SK-N-SH treated with all-trans-retinoic acid at 6 μM for 48 hours (cell line): ENCODE data around the gene IGF1R.

Experiments
- ATAC-seq: fragments of 200-7000 bp; cut with Tn5 transposase; 3 replicates; pipeline ENCODE4 v1.9.1; 2020; ENCODE audit warnings: mild to moderate bottlenecking, moderate library complexity
- ARNTL ChIP-seq: fragments of 450-650 bp; formaldehyde crosslinking; IDR thresholded peaks from 2 replicates; pipeline ENCODE4 v1.5.0; 2020; ENCODE audit warnings: low read depth, mild to moderate bottlenecking, moderate library complexity, borderline replicate concordance
- CSDC2 ChIP-seq: fragments of 250-450 bp; sonication (Bioruptor Pico); IDR thresholded peaks from 2 replicates; pipeline ENCODE4 v1.5.0; 2020; ENCODE audit warnings: mild to moderate bottlenecking, moderate library complexity
- GLIS3 ChIP-seq: fragments of 250-450 bp; sonication (Bioruptor Pico); IDR thresholded peaks from 2 replicates; pipeline ENCODE4 v1.5.0; 2020; ENCODE audit warnings: mild to moderate bottlenecking, moderate library complexity
- ISL1 ChIP-seq: fragments of 250-450 bp; sonication (Bioruptor Pico); IDR thresholded peaks from 2 replicates; pipeline ENCODE4 v2.1.2; 2022; ENCODE audit warnings: mild to moderate bottlenecking, moderate library complexity
- RARB ChIP-seq: fragments of 250-450 bp; sonication (Bioruptor Pico); IDR thresholded peaks from 2 replicates; pipeline ENCODE4 v1.8.0; 2021; ENCODE audit warnings: mild to moderate bottlenecking, moderate library complexity
- TCF4 ChIP-seq: fragments of 250-450 bp; sonication (Bioruptor Pico); IDR thresholded peaks from 2 replicates; pipeline ENCODE4 v1.8.0; 2021; ENCODE audit warnings: mild to moderate bottlenecking, moderate library complexity, borderline replicate concordance
- TOX ChIP-seq: fragments of 250-450 bp; sonication (Bioruptor Pico); IDR thresholded peaks from 2 replicates; pipeline ENCODE4 v1.8.0; 2021; ENCODE audit warnings: mild to moderate bottlenecking, moderate library complexity, borderline replicate concordance
- ZC3H10 ChIP-seq: fragments of 250-450 bp; sonication (Bioruptor Pico); IDR thresholded peaks from 2 replicates; pipeline ENCODE4 v1.5.1; 2021; ENCODE audit warnings: mild to moderate bottlenecking, moderate library complexity
- ZFP3 ChIP-seq: fragments of 250-450 bp; sonication (Bioruptor Pico); IDR thresholded peaks from 2 replicates; pipeline ENCODE4 v1.5.0; 2020; ENCODE audit warnings: mild to moderate bottlenecking, moderate library complexity
- ZFP30 ChIP-seq: fragments of 450-650 bp; formaldehyde crosslinking; IDR thresholded peaks from 2 replicates; pipeline ENCODE4 v1.5.0; 2022; ENCODE audit warnings: mild to moderate bottlenecking, moderate library complexity
- ZNF565 ChIP-seq: fragments of 450-650 bp; formaldehyde crosslinking; conservative IDR thresholded peaks from 2 replicates; pipeline ENCODE4 v1.5.0; 2020; ENCODE audit warnings: low read depth, mild to moderate bottlenecking, moderate library complexity
- ZNF70 ChIP-seq: fragments of 450-650 bp; formaldehyde crosslinking; IDR thresholded peaks from 2 replicates; pipeline ENCODE4 v1.5.0; 2020; ENCODE audit warnings: mild to moderate bottlenecking, moderate library complexity
- TF ChIP-seq, protein P1 (sequence below): fragments of 250-450 bp; sonication (Bioruptor Pico); IDR thresholded peaks from 2 replicates; pipeline ENCODE4 v1.5.1; 2021; ENCODE audit warnings: mild to moderate bottlenecking, moderate library complexity
- TF ChIP-seq, protein P2 (sequence below): fragments of 250-450 bp; sonication (Bioruptor Pico); IDR thresholded peaks from 2 replicates; pipeline ENCODE4 v1.5.0; 2020; ENCODE audit warnings: mild to moderate bottlenecking, moderate library complexity
- TF ChIP-seq, protein P3 (sequence below): fragments of 250-450 bp; sonication (Bioruptor Pico); IDR thresholded peaks from 2 replicates; pipeline ENCODE4 v1.5.1; 2020; ENCODE audit warnings: low read depth, mild to moderate bottlenecking, moderate library complexity

Gene IGF1R

DNA sequence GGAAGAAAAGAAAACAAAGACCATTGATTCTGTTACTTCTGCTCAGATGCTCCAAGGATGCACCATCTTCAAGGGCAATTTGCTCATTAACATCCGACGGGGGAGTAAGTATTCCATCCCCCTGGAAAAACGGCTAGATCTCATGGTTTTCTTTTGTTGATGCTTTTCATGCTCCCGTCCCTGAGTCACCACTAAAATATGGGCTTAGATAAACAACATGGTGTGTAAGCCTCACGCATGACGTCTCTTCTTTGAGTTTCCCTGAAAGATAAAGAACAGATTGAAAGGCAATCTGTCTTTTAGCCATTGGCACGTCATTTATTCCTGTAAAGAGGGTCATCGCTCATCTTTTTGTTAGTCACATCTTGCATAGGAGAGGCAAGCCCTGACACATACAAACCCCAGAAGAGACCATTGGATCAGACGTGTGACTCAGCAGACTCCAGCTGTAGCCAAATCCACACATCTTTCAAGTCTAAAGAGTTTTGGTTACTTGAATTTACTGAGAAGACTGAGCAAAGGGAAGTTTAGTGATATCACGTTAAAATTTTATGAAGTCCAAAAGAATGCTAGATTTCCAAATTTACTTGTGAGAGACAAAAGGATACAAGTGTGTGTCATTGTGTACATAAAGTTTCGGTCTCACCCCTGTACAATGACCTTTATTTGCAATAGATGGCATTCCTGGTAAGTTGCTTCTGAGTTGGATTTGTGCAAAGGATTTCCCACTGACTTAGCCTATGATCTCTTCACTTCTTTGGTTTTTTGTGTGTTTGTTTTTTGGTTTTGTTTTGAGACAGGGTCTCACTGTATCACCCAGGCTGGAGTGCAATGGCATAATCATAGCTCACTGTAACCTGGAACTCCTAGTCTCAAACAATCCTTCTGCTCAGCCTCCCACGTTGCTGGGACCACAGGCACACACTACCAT, 248.7 kb downstream of the IGF1R start (continued):
- TF ChIP-seq, protein P1, sequence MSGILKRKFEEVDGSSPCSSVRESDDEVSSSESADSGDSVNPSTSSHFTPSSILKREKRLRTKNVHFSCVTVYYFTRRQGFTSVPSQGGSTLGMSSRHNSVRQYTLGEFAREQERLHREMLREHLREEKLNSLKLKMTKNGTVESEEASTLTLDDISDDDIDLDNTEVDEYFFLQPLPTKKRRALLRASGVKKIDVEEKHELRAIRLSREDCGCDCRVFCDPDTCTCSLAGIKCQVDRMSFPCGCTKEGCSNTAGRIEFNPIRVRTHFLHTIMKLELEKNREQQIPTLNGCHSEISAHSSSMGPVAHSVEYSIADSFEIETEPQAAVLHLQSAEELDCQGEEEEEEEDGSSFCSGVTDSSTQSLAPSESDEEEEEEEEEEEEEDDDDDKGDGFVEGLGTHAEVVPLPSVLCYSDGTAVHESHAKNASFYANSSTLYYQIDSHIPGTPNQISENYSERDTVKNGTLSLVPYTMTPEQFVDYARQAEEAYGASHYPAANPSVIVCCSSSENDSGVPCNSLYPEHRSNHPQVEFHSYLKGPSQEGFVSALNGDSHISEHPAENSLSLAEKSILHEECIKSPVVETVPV (CRISPR knock-in tag): 0 out of 2 replicates have a peak, but pooled peaks have one; percentile 47
- TF ChIP-seq TOX (CRISPR knock-in tag) (peak; percentile 100), ZFP30 (no peak), ZNF70 (CRISPR knock-in tag) (no peak), ARNTL (no peak), RARB (CRISPR knock-in tag) (peak; percentile 97), ISL1 (CRISPR knock-in tag) (peak; percentile 97), CSDC2 (peak; percentile 96), GLIS3 (CRISPR knock-in tag) (peak; percentile 90; the same call in 1 of the 2 replicates)
- TF ChIP-seq, protein P2, sequence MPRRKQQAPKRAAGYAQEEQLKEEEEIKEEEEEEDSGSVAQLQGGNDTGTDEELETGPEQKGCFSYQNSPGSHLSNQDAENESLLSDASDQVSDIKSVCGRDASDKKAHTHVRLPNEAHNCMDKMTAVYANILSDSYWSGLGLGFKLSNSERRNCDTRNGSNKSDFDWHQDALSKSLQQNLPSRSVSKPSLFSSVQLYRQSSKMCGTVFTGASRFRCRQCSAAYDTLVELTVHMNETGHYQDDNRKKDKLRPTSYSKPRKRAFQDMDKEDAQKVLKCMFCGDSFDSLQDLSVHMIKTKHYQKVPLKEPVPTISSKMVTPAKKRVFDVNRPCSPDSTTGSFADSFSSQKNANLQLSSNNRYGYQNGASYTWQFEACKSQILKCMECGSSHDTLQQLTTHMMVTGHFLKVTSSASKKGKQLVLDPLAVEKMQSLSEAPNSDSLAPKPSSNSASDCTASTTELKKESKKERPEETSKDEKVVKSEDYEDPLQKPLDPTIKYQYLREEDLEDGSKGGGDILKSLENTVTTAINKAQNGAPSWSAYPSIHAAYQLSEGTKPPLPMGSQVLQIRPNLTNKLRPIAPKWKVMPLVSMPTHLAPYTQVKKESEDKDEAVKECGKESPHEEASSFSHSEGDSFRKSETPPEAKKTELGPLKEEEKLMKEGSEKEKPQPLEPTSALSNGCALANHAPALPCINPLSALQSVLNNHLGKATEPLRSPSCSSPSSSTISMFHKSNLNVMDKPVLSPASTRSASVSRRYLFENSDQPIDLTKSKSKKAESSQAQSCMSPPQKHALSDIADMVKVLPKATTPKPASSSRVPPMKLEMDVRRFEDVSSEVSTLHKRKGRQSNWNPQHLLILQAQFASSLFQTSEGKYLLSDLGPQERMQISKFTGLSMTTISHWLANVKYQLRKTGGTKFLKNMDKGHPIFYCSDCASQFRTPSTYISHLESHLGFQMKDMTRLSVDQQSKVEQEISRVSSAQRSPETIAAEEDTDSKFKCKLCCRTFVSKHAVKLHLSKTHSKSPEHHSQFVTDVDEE (CRISPR knock-in tag): 0 out of 2 replicates have a peak, but pooled peaks have one; percentile 48

DNA sequence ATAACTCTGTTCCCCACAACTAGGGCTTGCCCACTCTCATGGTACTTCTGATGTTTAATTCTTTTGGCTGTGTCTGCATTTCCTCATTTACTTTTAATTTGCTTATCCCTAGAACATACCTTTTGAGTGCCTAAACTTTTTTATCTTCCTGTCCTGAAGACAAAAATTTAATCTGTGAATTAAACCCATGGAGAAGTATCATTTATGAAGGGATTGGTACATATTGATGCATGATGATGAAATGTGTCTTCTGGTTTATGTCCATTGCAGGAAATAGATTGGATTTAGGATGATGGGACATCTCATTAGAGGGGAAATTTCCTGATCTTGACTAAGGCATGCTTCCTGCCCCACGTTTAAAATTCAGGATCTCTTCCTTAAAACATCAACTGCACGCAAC, 249.8 kb downstream of the IGF1R start:
- no peak for ATAC-seq
- TF ChIP-seq ZFP30 (no peak), ZFP3 (no peak), TOX (CRISPR knock-in tag) (no peak), ISL1 (CRISPR knock-in tag) (0 out of 2 replicates have a peak, but pooled peaks have one; percentile 7), ARNTL (no peak), ZC3H10 (CRISPR knock-in tag) (no peak), TCF4 (CRISPR knock-in tag) (no peak), ZNF565 (CRISPR knock-in tag) (no peak)
- TF ChIP-seq, protein P3, sequence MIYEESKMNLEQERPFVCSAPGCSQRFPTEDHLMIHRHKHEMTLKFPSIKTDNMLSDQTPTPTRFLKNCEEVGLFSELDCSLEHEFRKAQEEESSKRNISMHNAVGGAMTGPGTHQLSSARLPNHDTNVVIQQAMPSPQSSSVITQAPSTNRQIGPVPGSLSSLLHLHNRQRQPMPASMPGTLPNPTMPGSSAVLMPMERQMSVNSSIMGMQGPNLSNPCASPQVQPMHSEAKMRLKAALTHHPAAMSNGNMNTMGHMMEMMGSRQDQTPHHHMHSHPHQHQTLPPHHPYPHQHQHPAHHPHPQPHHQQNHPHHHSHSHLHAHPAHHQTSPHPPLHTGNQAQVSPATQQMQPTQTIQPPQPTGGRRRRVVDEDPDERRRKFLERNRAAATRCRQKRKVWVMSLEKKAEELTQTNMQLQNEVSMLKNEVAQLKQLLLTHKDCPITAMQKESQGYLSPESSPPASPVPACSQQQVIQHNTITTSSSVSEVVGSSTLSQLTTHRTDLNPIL (CRISPR knock-in tag): no peak

DNA sequence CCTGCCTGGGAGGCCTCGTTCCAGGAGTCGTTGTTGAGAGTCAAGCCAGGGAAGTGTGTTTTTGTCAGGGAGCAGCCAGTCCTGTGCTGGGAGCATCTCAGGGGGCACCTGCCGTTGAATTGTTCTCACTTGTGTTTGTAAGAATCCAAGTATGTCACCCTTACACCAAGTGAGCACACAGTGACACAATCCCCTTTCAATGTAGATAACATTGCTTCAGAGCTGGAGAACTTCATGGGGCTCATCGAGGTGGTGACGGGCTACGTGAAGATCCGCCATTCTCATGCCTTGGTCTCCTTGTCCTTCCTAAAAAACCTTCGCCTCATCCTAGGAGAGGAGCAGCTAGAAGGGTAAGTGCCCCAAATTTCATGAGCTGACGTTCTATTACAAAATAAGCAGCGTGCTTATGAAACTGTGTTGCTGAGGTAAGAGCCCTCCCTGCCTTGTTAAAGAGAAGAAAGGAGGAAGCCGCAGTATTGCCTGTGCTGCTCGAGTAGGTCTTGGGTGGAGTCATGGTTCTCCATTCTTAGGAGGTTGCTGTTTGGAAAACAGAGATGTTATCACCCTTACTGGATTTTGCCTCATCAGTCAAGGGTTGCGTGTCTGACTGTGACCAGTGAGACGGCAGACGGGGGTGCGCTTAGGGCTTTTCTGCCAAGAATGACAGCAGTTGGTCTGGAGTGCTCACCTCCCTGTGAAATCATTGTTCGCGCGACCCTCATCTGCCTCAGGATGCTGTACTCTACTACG, 251.1 kb downstream of the IGF1R start:
- no peak for TF ChIP-seq RARB (CRISPR knock-in tag)
- TF ChIP-seq ZFP3: peak; percentile 28; the same call in 1 of the 2 replicates
- ATAC-seq: no peak

DNA sequence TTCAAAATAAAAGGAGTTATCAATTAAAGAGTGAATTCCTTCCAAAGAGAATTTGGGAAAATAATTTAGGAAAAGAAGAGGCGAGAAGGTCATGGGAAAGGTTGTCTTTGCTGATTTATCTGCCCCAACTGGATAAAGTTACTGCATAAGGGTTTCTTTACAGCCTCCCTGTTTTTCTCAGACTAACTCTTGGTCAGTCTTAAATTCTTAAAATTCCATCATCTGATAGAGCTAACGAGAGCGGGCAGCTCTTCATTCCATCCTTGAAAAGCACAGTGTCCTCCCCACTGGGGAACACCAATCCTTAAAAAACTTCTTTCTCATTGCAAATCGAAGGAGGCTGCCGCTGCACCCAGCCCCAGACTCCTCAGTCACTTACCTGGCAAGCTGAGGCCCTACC, 252.0 kb downstream of the IGF1R start:
- TF ChIP-seq, protein P2 (CRISPR knock-in tag): no peak
- TF ChIP-seq ISL1 (CRISPR knock-in tag) (peak; percentile 49), CSDC2 (0 out of 2 replicates have a peak, but pooled peaks have one; percentile 40)
- ATAC-seq: peak; percentile 63
